ENCODE measurements around the gene WFS1. TPM values are rescaled to one million over a fixed set of nuclear protein-coding genes. Genes with fewer than 3 reads are reported as not detected.

WFS1 gene
- total RNA-seq, 1 experiment from 2014 or later = 21.5 TPM

GRCh38 chr4:6225469-6225868 is 44.2 kb upstream of the WFS1 start:
- BruUV-seq (replicated peaks) = no TSS peak
- TF ChIP-seq REST (IDR thresholded peaks at IDR 0.05; ENCODE audit: low read depth) (peak; percentile 82), SP1 (IDR thresholded peaks at IDR 0.05; ENCODE audit: low read depth) (no peak)
- Histone ChIP-seq H3K9me2 (ENCODE audit: insufficient read depth) (no peaks in the 10 kb centered on the region), H3K4me3 (replicated peaks in 1 of 2; ENCODE audit: low read depth in 1 of 2, low read length in 2 of 2) (no peak overlapping the region), H2AFZ (ENCODE audit: low read depth, low read length, poor library complexity, severe bottlenecking) (no peak overlapping the region), H3K36me3 (ENCODE audit: control insufficient read depth in 1 of 2, insufficient read depth in 2 of 2, low read length in 2 of 2) (no peaks in the 10 kb centered on the region), H3K9me3 (ENCODE audit: control insufficient read depth in 1 of 2, insufficient read depth in 1 of 2, low read depth in 1 of 2, low read length in 2 of 2) (no peaks in the 10 kb centered on the region), H3K4me1 (ENCODE audit: control insufficient read depth in 1 of 2, insufficient read depth in 2 of 2, low read length in 2 of 2) (peaks cover 5 to 13% of the 10 kb centered on the region in 2 experiments; a peak in 2 of 4 replicates), H3K79me2 (ENCODE audit: insufficient read depth, low read length) (no peaks in the 10 kb centered on the region), H3K27ac (ENCODE audit: low read depth, low read length) (no peak overlapping the region), H3K9ac (ENCODE audit: low read length) (no peak overlapping the region), H3K4me2 (ENCODE audit: low read length) (no peak overlapping the region), H4K20me1 (ENCODE audit: insufficient read depth) (no peaks in the 10 kb centered on the region), H3K27me3 (ENCODE audit: insufficient read depth, low read length) (peaks cover 9% of the 10 kb centered on the region)
- ChIA-PET CTCF (interaction anchor here (1.0 kb wide), 1 partner anchor 25 kb away, joined by 3 read pairs; no protein-coding TSS in a partner anchor), RAD21 (ENCODE audit: low non-redundant PET in 1 of 2, low total read pairs in 2 of 2, uncharacterized antibody in 2 of 2, unreplicated experiment in 2 of 2) (no interaction called here), POLR2A (no interaction called here)
- DNase-seq (ENCODE audit: low read depth, low spot score) (no peak), ATAC-seq (no peak)
- intact Hi-C loops (cut with micrococcal nuclease) = no loop called here

GRCh38 chr4:6226506-6226905 is 43.1 kb upstream of the WFS1 start:
- TF ChIP-seq ELF1 (IDR thresholded peaks at IDR 0.05; ENCODE audit: borderline replicate concordance, low read depth) = no peak
- no peak for TF ChIP-seq FOSL1 (IDR thresholded peaks at IDR 0.05; ENCODE audit: low read depth)
- Histone ChIP-seq H3K4me1 (ENCODE audit: control insufficient read depth in 1 of 2, insufficient read depth in 2 of 2, low read length in 2 of 2) (peaks cover under 1 to 11% of the 10 kb centered on the region in 2 experiments; a peak in 2 of 4 replicates), H3K79me2 (ENCODE audit: insufficient read depth, low read length) (no peaks in the 10 kb centered on the region), H3K27me3 (ENCODE audit: insufficient read depth, low read length) (0 out of 2 replicates have a peak, but pooled peaks cover 2% of the 10 kb centered on the region), H3K9me2 (ENCODE audit: insufficient read depth) (no peaks in the 10 kb centered on the region), H3K9me3 (ENCODE audit: control insufficient read depth in 1 of 2, insufficient read depth in 1 of 2, low read depth in 1 of 2, low read length in 2 of 2) (no peaks in the 10 kb centered on the region), H3K27ac (ENCODE audit: low read depth, low read length) (no peak overlapping the region), H4K20me1 (ENCODE audit: insufficient read depth) (no peaks in the 10 kb centered on the region), H3K36me3 (ENCODE audit: control insufficient read depth in 1 of 2, insufficient read depth in 2 of 2, low read length in 2 of 2) (no peaks in the 10 kb centered on the region), H2AFZ (ENCODE audit: low read depth, low read length, poor library complexity, severe bottlenecking) (no peak overlapping the region), H3K9ac (ENCODE audit: low read length) (no peak overlapping the region), H3K4me2 (ENCODE audit: low read length) (no peak overlapping the region), H3K4me3 (replicated peaks in 1 of 2; ENCODE audit: low read depth in 1 of 2, low read length in 2 of 2) (no peak overlapping the region)
- ChIA-PET POLR2A (no interaction called here), CTCF (no interaction called here), RAD21 (ENCODE audit: low non-redundant PET in 1 of 2, low total read pairs in 2 of 2, uncharacterized antibody in 2 of 2, unreplicated experiment in 2 of 2) (no interaction called here)
- DNase-seq (ENCODE audit: low read depth, low spot score) (no peak), ATAC-seq (no peak)
- no TSS peak for BruUV-seq (replicated peaks)
- intact Hi-C loops (cut with micrococcal nuclease) = no loop called here

Data from HCT116 (cell line).